Dermis blood vessel endothelial cell (primary cell): ENCODE results near the gene GRID1. TPM values are rescaled to one million over a fixed set of nuclear protein-coding genes. Genes with fewer than 3 reads are reported as not detected.
"Not testable (repeated sequence)": the region's sequence is repeated elsewhere in the genome, so short reads cannot be mapped to it uniquely, and the experiment has no call there.

Source experiments
- DNase-seq: peaks from one replicate; pipeline ENCODE4 v3.0.0; 2010
- total RNA-seq: library from RNA; depleted of rRNA; stranded (reverse); fragments of >200 nt; gene quantifications from 2 replicates; pipeline ENCODE4 v1.2.3, GENCODE V29; 2014

The GRID1 gene
- total RNA-seq, 1 donor from 2014 or later: not detected

GRCh38 chr10:86187499-86188239, 178.9 kb downstream of the GRID1 start:
- no peak for DNase-seq

DNA sequence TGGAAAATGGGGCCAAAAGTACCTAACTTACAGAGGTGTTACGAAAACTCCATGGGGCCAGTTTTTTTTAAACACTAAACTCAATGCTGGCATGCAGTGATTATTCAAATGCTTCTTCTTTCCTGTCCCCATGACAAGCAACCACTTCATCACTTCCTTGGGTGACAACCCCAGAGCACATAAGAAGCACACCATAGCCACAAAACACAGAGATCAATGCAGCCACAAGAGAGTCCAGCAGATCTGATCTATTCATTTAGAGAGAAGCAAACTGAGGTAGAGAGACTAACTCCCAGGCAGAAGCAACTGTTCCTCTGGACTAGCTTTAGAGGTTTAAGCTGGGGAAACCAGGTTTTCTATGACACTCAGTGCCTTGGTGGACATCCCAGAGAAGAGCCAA, 180.0 kb downstream of the GRID1 start:
- DNase-seq: no peak

GRCh38 chr10:86182595-86182994, 184.0 kb downstream of the GRID1 start:
- no peak for DNase-seq

DNA sequence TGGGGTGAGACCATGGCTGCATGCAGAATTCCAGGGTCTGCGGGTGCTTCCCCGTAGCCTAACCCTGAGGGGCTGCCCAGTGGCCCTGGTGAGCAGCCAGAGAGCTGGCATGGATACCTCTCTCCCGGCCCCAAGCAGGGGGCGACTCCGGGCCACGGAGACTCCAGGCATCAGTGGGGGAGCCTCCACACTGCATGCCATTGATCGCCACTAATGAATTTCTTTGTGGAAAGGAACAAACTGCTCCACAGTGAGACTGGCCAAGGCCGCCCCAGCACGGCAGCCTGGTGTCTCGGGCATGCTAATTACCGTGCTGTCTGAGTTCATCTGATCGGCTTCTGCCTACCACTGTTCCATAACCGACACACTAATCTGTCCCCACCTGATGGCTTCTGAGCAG, 184.4 kb downstream of the GRID1 start:
- DNase-seq: no peak

GRCh38 chr10:86180861-86181260, 185.7 kb downstream of the GRID1 start:
- DNase-seq: no peak

GRCh38 chr10:86179961-86180360, 186.6 kb downstream of the GRID1 start:
- no peak for DNase-seq

GRCh38 chr10:86179153-86179524, 187.5 kb downstream of the GRID1 start:
- DNase-seq: no peak

DNA sequence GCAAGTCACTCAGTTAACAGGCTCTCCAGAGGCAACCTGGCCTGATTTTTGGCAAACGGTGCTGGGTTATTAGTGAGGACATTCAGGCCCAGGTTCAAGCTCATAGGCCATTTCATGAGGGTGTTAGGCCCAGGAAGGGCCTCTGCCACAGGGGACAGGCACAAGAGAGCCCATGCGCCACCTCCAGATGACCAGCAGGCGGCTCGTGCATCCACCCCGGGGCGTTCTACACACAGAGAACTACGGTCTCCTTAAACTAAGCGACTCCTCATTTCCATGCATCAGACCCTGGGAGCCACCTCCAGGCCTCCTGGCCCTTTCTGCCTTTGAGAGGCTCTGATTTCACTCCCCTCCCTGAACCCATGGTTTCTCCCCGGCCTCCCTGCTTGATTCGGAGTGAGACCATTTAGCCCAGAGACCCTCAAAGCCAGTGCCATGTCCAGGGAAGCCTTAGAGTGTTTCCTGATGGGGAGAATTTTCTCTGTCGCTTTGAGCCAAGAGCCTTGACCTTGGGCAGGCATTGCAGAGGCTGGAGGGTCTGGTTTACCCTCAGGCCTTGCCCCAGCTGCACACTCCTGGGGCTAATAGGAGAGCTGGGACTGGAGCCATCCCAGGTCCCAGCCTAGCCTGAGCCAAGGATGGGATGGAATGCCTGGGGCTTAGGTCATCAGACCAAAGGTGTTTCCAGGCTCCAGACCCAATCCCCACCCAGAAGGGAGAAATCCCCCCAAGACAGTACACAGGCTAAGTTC, 188.0 kb downstream of the GRID1 start:
- peak; percentile 4 for DNase-seq

- no peak for DNase-seq
Observed at GRCh38 chr10:86177537-86178155, 188.9 kb downstream of the GRID1 start.

DNA sequence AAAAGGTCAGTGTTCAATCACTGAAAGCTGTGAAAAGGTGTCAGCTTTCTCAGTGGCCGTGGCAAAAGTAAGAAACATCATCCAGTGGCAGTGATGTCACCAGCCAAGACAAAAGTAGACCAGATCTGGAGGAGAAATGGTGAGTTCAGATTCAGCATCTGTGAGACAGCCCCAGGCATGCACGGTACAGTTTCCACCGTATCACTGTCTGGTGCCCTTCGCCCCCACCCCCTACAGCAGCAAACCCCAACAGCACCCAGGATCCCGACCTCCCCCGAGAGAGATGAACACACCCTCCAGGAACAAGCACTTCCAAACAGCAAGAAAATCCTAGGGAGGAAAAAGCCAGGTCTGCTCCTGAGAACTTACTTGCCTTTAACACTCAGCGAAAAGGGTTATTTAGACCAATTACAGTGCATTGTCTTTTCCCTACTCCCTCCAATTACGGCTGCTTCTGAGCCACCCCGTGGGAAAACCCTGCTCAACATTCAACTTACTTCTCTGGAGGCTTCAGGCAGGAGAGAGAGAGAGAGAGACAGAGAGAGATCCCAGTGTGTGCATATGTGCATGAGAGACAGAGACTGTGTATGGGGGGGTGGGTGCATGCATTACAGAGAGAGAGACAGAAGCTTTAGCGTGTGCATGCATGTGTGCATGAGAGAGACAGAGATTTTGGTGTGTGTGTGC, 189.6 kb downstream of the GRID1 start:
- DNase-seq: no peak

GRCh38 chr10:86175476-86175875, 191.1 kb downstream of the GRID1 start:
- DNase-seq: not testable (repeated sequence)

DNA sequence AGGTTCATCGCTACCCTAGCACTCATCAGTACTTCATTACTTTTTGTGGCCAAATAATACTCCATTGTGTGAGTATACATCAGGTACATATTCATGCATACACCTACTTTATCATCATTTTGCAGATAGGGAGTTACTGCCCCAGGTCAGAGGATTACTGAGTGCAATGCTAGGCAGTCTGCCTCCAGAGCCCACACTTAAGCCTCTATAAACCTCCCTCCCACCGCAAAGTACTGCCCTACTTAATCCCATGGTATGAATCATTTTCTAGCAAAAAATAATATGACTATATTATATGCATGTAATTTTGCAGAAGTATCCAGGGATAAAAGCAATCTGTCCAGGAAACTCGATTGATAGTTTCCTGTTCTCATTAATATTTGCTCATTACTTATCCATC, 194.3 kb downstream of the GRID1 start:
- DNase-seq: no peak

- no peak for DNase-seq
Observed at GRCh38 chr10:86170255-86171108, 196.1 kb downstream of the GRID1 start.

- DNase-seq: no peak
Observed at GRCh38 chr10:86169506-86170254, 196.9 kb downstream of the GRID1 start.

DNA sequence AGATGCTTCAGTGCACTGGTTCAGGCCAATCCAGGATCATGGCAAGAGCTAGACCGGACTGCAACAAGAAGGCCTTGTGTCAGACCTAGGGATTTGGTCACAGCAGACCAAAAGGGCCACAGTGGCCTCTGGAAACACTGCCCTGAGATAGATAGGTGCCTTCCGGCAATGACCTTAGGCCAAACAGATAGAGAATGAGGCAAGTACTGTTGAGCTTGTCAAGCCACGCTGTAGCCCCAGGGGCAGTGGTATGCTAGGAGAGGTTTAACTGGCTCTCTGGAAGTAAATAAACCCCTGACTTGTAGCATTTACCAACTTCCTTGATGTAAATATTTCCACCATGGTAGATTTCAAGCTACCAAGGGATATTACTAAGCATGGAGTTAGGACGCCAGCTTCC, 197.5 kb downstream of the GRID1 start:
- DNase-seq: no peak

DNA sequence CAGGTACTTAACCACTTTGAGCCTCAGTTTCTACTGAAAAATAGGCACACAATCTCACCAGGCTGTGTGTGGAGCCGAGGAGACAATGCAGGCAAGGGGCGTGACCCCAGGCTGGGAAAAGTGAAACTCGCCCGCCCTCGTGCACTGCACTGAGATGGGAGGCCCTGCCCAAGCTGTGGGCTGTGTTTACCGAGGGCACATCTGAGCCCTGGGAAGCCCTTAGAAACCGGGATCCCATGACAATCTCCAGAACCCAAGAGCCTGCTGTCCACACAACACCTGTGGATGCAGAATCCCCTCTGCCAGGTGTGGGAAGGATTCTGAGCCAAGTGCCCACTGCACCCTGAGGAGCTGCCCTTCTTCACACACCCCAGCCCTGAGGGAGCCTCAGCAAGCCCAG, 198.3 kb downstream of the GRID1 start:
- no peak for DNase-seq

DNA sequence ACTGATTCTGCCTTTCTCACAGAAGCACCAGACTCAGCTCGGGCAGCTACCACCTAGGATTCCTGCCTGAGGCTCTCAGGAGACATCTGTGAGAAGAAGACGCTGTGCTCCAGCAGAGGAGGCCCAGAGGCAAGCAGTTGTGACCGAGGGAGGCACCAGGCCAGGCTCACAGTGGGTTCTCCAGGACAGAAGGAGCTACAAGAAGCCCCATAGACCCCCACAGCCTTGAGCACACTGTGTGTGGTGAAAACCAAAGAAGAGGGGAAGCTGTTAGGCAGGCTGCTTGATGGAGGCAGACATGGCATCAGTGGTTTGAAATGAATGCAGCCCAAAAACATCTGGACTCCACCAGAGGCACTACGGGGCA, 198.8 kb downstream of the GRID1 start:
- DNase-seq: no peak

DNA sequence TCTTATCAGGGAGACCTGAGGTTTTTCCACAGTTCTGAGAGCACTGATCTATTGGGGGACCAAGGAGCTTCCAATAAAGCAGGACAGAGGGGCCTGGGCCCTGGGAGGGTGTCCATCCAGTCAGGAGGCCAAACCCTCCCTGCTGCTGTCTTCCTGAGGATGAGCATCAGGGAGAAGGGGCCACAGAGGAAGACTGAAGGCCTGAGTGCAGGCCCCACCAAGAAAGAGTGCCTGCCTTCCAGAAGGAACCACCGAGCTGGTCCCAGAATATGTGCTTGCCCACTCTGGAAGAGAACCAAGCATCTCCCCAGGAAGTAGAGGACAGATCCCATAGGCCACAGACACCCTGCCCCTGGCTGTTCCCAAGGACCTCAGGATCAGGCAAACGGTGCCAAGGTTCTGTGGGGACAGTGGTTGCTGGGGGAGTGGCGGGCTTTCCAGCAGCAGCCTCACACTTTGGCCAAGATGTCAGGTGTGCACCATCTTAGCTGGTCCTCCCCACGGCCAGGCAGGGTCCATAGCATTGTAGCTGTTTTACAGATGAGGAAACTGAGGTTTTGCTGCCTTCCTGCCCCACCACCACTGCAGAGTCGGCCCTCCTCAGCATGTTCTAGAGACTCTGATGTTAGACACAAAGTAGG, 199.4 kb downstream of the GRID1 start:
- DNase-seq: no peak

GRCh38 chr10:86165666-86166065, 200.9 kb downstream of the GRID1 start:
- DNase-seq: no peak

GRCh38 chr10:86164960-86165630, 201.5 kb downstream of the GRID1 start:
- no peak for DNase-seq
